Measurements from ENCODE around the gene STX12. TPM values are rescaled to one million over a fixed set of nuclear protein-coding genes. Genes with fewer than 3 reads are reported as not detected.
"Not testable (repeated sequence)": the region's sequence is repeated elsewhere in the genome, so short reads cannot be mapped to it uniquely, and the experiment has no call there.

Gene STX12
- total RNA-seq, 1 donor from 2014 or later, result 115 TPM

DNA sequence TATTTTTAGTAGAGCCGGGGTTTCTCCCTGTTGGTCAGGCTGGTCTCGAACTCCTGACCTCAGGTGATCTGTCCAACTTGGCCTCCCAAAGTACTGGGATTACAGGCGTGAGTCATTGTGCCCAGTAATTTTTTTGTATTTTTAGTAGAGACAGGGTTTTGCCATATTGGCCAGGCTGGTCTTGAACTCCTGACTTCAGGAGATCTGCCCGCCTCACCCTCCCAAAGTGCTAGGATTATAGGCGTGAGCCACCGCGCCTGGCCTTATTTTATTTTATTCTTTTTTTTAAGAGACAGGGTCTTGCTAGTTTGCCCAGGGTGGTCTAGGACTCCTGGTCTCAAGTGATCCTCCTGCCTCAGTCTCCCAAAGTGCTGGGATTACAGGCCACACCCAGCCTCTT, 98.1 kb downstream of the STX12 start:
- not testable (repeated sequence) for DNase-seq

DNA sequence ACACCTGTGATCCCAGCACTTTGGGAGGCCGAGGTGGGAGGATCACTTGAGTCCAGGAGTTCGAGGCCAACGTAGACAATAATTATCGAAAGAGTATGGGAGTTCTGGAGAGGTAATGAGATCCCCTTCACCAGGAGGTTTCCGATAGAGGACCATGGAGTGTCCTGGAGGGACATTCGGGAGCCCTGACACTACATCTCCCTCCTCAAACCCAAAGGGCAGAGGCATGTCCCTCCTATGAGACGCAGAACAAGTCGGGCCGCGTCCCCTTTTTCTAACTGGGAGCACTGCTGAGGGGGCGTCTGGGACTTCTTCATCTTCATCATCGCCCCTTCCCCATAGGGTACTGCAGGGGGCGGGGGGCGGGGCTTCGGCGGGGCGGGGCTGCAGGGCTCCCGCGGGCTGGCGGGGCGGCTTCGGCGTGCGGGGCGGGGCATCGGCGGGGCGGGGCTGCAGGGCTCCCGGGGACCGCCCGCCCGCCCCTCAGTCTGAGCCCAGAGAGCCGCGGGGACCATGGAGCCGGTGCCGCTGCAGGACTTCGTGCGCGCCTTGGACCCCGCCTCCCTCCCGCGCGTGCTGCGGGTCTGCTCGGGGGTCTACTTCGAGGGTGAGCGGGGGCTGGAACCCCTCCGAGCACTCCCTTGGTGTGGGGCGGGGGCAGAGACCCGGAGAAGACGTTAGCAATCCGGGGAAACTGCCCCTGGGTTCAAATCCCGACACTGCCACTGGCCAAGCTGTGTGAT, 99.2 kb downstream of the STX12 start, which contains the start of gene THEMIS2:
TSS of gene THEMIS2 (plus strand) at position 486 of the 743 bp plus-strand sequence. CDS start at position 514, 28 bp downstream.
- peak; percentile 65 for DNase-seq

DNA sequence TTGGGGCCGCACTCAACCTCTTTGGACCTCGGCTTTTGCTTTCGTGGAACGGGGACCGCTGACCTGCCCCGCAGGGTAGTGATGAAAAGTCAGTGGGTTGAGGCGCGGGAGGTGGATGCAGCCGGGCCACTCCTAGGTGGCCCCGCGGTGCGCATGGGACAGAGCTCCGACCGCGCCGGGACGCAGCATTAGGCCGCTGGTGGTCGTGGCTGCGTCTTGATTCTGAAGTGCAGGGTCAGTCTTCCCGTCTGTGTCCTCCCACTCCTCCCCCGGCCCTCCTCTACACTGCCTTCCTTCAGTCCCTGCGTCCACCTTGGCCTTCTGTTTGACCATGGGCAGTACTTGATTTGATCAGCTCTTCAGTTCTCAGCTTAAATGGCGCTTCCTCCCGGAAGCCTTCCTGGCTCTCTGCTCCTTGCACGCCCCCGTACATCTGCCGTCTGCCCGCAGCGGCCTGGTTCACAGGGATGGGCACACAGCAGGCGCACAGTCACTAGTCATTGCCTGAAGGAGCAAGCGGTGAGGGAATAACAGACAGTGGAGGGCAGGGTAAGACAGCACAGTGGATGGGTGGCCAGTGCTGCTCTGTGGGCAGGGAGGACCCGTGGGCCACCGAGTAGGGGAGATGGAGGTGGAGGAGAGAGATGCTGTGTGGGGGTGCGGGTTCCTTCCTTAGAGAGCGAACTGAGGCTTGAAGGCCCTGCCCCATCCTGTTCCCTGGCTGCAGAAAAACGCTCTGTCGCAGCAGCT, 100.0 kb downstream of the STX12 start:
- DNase-seq, result peak; percentile 55

DNA sequence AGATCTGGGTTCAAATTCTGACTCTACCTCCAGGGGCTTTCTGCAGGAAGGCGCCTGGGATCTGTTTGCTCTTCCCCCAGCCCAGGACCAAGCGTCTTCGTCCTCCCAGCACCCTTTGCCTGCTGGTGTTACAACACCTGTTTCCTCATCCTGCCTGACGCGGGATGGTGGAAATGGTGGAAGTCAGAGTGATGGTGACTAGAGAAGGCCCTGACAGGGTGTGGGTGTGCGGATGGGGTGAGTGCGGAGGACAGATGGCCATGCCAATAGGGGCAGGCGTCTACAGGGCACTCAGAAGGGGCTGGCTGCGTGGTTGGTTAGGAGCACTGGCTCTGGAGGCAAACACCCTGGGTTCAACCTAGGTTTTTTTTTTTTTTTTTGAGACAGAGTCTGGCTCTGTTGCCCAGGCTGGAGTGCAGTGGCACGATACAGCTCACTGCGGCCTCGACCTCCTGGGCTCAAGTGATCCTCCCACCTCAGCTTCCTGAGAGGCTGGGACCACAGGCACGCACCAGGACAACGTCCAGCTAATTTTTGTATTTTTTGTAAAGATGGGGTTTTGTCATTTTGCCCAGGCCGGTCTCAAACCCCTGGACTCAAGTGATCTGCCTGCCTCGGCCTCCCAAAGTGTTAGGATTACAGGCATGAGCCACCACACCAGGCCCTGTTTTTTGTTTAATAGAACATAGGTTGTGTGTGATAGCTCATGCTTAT, 100.8 kb downstream of the STX12 start:
- DNase-seq, result peak; percentile 90

Other genes with a start within 250 kb of the STX12 start
- 7.1 and 16.0 TPM in 2 replicates for gene AHDC1, start 169.1 kb upstream of the STX12 start, total RNA-seq
- gene FGR, start 138.0 kb upstream of the STX12 start, total RNA-seq, result 0.74 and 1.2 TPM in 2 replicates
- gene IFI6, start 101.0 kb upstream of the STX12 start, total RNA-seq, result 21.9 and 57.7 TPM in 2 replicates
- gene FAM76A, start 47.3 kb upstream of the STX12 start, total RNA-seq, result 9.9 and 13.8 TPM in 2 replicates
- 51.2 and 65.1 TPM in 2 replicates for gene PPP1R8, start 57.6 kb downstream of the STX12 start, total RNA-seq
- 21.8 and 27.9 TPM in 2 replicates for gene THEMIS2, start 99.3 kb downstream of the STX12 start, total RNA-seq
- gene RPA2, start 141.4 kb downstream of the STX12 start, total RNA-seq, result 33.2 and 50.1 TPM in 2 replicates
- 0.68 and 1.6 TPM in 2 replicates for gene SMPDL3B, start 161.8 kb downstream of the STX12 start, total RNA-seq
- 8.2 and 9.0 TPM in 2 replicates for gene XKR8, start 186.8 kb downstream of the STX12 start, total RNA-seq

All from dermis blood vessel endothelial cell (primary cell).